PFSK-1 (cell line): Measurements from ENCODE around the gene NAALADL2.

Experiments used
- FOXP2 ChIP-seq: optimal IDR thresholded peaks from 2 replicates; pipeline ENCODE3; 2011; ENCODE audit warnings: borderline replicate concordance, control low read depth, inconsistent platforms; ENCODE audit not compliant: insufficient read depth; ENCODE audit errors: extremely low read length, extremely low read depth
- POLR2AphosphoS5 ChIP-seq: IDR thresholded peaks from 2 replicates; pipeline ENCODE4 v1.6.1; 2012; ENCODE audit warnings: low read depth, mild to moderate bottlenecking, control low read depth, low read length, moderate library complexity
- SIN3A ChIP-seq: IDR thresholded peaks from 2 replicates; pipeline ENCODE4 v1.6.1; 2012; ENCODE audit warnings: mild to moderate bottlenecking, low read length, moderate library complexity, borderline replicate concordance; ENCODE audit not compliant: insufficient read depth
- TAF1 ChIP-seq: IDR thresholded peaks from 2 replicates; pipeline ENCODE4 v1.6.1; 2012; ENCODE audit warnings: low read length, control low read depth, borderline replicate concordance; ENCODE audit not compliant: insufficient read depth
- TF ChIP-seq, protein P1 (sequence below), 2 experiments: IDR thresholded peaks; 2 replicates each; pipeline versions ENCODE4 v1.6.1 to v1.8.0; 2011 to 2012; ENCODE audit warnings: low read depth in 2 of 2, low read length in 2 of 2, control low read depth in 1 of 2, inconsistent platforms in 1 of 2, mild to moderate bottlenecking in 1 of 2, moderate library complexity in 1 of 2; ENCODE audit not compliant: insufficient read depth in 1 of 2

NAALADL2 gene

DNA sequence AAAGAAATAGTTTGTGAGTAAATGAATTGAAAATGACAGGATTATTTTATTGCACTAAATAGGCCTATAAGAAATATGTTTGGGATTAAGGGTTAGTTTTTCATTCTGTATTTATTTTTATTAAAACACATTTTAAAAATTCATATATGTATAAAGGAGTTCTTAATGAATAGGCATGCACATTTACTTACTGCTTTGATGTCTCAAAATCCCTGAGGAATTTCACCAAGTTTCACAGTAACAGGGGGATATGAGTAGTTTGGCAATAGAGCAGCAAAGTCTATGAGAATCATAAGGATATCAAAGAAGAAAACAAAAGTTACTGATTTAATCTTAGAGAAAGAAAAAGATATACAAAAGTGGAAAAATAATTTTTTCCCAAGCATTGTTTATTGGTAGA, 411.7 kb downstream of the NAALADL2 start:
- TF ChIP-seq, protein P1, sequence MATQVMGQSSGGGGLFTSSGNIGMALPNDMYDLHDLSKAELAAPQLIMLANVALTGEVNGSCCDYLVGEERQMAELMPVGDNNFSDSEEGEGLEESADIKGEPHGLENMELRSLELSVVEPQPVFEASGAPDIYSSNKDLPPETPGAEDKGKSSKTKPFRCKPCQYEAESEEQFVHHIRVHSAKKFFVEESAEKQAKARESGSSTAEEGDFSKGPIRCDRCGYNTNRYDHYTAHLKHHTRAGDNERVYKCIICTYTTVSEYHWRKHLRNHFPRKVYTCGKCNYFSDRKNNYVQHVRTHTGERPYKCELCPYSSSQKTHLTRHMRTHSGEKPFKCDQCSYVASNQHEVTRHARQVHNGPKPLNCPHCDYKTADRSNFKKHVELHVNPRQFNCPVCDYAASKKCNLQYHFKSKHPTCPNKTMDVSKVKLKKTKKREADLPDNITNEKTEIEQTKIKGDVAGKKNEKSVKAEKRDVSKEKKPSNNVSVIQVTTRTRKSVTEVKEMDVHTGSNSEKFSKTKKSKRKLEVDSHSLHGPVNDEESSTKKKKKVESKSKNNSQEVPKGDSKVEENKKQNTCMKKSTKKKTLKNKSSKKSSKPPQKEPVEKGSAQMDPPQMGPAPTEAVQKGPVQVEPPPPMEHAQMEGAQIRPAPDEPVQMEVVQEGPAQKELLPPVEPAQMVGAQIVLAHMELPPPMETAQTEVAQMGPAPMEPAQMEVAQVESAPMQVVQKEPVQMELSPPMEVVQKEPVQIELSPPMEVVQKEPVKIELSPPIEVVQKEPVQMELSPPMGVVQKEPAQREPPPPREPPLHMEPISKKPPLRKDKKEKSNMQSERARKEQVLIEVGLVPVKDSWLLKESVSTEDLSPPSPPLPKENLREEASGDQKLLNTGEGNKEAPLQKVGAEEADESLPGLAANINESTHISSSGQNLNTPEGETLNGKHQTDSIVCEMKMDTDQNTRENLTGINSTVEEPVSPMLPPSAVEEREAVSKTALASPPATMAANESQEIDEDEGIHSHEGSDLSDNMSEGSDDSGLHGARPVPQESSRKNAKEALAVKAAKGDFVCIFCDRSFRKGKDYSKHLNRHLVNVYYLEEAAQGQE (IDR thresholded peaks at IDR 0.05; ENCODE audit: insufficient read depth in 1 of 2, low read depth in 2 of 2, low read length in 2 of 2), result no peak
- no peak for TF ChIP-seq POLR2AphosphoS5
- no peak for TF ChIP-seq FOXP2
- TF ChIP-seq TAF1, result no peak
- TF ChIP-seq SIN3A, result no peak

DNA sequence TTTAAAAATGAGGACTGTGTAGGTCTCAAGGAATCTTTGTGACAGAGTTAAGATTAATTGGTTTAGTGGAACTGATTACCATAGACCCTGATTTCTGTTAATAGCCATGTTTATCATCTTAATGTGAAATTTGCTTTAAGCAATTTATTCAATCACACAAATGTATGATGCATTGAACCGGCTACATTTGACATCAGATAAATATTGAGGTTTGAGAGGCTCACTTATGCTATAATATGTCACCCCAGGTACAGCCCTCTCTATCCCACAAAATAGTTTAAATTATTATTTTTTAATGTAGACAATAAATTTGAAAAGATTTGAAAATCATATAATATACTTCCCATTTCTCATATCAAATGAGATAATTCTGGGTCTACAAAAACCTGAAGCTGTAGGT, 413.3 kb downstream of the NAALADL2 start:
- no peak for TF ChIP-seq SIN3A
- TF ChIP-seq, protein P1 (IDR thresholded peaks at IDR 0.05; ENCODE audit: insufficient read depth in 1 of 2, low read depth in 2 of 2, low read length in 2 of 2), result no peak
- TF ChIP-seq TAF1, result no peak
- TF ChIP-seq FOXP2, result no peak
- no peak for TF ChIP-seq POLR2AphosphoS5

DNA sequence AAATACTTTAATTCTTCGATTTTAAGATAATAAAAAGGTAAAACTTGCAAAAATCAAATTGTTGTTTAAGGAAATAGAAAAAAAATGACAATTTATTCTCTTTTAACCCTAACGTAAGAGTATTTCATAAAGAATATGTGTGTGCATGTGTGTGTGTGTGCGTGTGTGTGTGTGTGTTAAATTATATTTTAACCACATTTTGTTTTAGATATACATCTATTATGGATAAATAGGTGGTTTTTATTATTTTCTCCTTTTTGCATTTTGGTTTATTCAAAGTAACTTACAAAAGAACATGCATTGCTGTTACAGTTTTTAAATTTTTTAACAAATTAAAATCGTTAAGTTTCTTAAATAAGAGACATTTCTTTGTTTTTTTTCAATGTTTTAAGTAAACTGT, 414.4 kb downstream of the NAALADL2 start:
- TF ChIP-seq SIN3A (no peak), TAF1 (no peak), POLR2AphosphoS5 (no peak), FOXP2 (no peak)
- TF ChIP-seq, protein P1 (IDR thresholded peaks at IDR 0.05; ENCODE audit: insufficient read depth in 1 of 2, low read depth in 2 of 2, low read length in 2 of 2), result no peak

DNA sequence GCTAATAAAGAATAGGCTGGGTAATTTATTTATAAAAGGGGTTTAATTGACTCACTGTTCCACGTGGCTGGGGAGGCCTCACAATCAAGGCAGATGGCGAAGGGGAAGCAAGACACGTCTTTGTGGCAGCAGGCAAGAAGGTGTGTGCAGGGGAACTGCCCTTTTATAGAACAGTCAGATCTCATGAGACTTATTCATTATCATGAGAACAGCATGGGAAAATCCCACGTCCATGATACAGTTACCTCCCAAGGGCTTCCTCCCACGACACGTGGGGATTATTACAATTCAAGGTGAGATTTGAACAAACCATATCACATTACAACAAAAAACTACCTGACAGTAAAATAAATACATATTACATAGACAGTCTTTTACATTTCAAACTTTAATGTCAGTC, 414.9 kb downstream of the NAALADL2 start:
- TF ChIP-seq, protein P1 (IDR thresholded peaks at IDR 0.05; ENCODE audit: insufficient read depth in 1 of 2, low read depth in 2 of 2, low read length in 2 of 2), result no peak
- TF ChIP-seq POLR2AphosphoS5, result no peak
- no peak for TF ChIP-seq SIN3A
- no peak for TF ChIP-seq TAF1
- no peak for TF ChIP-seq FOXP2

DNA sequence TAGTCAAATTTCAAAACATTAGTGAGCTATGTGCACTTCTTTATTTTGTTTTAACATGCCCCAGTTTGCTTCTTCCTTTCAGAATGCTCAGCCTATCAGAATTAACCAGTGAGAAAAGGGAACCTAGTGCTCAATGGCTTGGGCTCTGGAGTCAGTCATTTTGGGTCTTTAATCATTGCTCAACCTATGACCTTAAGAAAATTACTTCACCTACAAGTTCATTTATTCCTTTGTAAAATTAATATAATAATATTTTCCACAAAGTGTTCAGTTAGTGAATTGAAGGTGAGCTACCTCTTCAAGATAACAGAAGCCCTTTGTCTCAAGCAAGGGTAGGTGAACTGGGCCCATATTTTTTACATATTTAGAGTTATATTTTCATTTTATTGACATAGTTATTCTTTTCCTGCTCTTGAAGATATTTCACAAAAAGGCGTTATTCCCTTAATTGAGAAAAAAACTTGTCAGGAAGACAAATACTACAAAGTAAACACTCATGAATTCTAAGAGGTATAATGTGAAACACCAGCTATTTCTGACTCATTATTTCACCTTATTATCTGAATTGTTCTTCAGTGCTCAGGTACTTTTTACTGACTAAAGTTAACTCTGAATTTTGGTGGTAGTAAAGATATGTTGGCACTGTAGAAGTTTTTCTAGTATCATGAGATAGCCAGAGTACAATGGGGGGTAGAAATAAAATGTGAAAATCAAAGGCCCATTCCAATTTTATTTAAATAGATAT, 415.5 kb downstream of the NAALADL2 start:
- no peak for TF ChIP-seq SIN3A
- TF ChIP-seq, protein P1 (IDR thresholded peaks at IDR 0.05; ENCODE audit: insufficient read depth in 1 of 2, low read depth in 2 of 2, low read length in 2 of 2), result no peak
- TF ChIP-seq FOXP2, result no peak
- no peak for TF ChIP-seq POLR2AphosphoS5
- TF ChIP-seq TAF1, result no peak
